HFFc6 (cell line): ENCODE measurements around the gene LRRD1. TPM values are rescaled to one million over a fixed set of nuclear protein-coding genes. Genes with fewer than 3 reads are reported as not detected.
A peak's percentile ranks its signal among the peaks of the same experiment; 100 is the strongest.

ENCODE experiments used
- DNase-seq: peaks from one replicate; pipeline ENCODE4 v3.0.0-alpha.2; 2018
- H3K27ac Mint-ChIP-seq: 2 replicates; pipeline ENCODE4 v1.8.0; 2020; ENCODE audit warnings: mild to moderate bottlenecking, mixed read lengths
- H3K27me3 Mint-ChIP-seq: 2 replicates; pipeline ENCODE4 v1.8.0; 2021; ENCODE audit warnings: mild to moderate bottlenecking, moderate library complexity, mixed read lengths; ENCODE audit not compliant: insufficient read depth
- H3K36me3 Mint-ChIP-seq: 2 replicates; pipeline ENCODE4 v1.8.0; 2021; ENCODE audit warnings: low read depth, mixed read lengths
- H3K4me1 Mint-ChIP-seq: 2 replicates; pipeline ENCODE4 v1.8.0; 2020; ENCODE audit warnings: low read depth, mixed read lengths
- H3K4me3 Mint-ChIP-seq: 2 replicates; pipeline ENCODE4 v1.8.0; 2020; ENCODE audit warnings: mild to moderate bottlenecking, moderate library complexity, mixed read lengths
- H3K9me3 Mint-ChIP-seq: 2 replicates; pipeline ENCODE4 v1.8.0; 2020; ENCODE audit warnings: mild to moderate bottlenecking, mixed read lengths
- total RNA-seq, 6 experiments: library from RNA; stranded (reverse); fragmentation: NEBNext Ultra II Directional; extraction: Animal tissue kit (Norgen Biotek cat#: 25700); gene quantifications; 2 replicates in 1 of 6; 3 replicates in 5 of 6; pipeline ENCODE4 v1.2.3, GENCODE V29; 2021
- TF ChIP-seq, protein P1 (sequence below): fragments of 200-600 bp; sonication (generic); IDR thresholded peaks from 2 replicates; pipeline ENCODE4 v1.5.0; 2021; ENCODE audit warnings: antibody characterized with exemption, mild to moderate bottlenecking

The LRRD1 gene
- total RNA-seq, 6 experiments from 2014 or later, result not detected

DNA sequence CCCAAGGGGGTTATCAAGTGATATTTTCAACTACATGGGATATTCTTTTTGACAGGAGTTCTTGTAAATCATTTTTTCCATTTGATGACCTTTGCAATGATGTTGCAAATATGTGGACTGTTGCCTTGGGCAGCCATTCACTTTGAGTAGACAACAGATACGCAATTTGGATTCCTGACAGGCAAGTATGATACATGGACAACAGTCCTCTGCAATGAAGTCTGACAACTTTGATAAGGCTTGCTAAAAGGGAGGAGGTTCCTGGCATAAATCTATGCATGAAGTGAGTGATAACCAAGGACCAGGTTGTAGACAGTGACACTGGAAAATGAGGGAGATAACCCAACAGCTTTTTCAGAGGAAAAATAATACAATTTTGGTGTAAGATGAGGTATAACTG lies 17.7 kb downstream of the LRRD1 start:
- H3K27me3 Mint-ChIP-seq, result peaks cover 4% of the 10 kb centered on the region; the same call in 1 of the 2 replicates
- no peak for DNase-seq
- no peaks in the 10 kb centered on the region for H3K36me3 Mint-ChIP-seq

DNA sequence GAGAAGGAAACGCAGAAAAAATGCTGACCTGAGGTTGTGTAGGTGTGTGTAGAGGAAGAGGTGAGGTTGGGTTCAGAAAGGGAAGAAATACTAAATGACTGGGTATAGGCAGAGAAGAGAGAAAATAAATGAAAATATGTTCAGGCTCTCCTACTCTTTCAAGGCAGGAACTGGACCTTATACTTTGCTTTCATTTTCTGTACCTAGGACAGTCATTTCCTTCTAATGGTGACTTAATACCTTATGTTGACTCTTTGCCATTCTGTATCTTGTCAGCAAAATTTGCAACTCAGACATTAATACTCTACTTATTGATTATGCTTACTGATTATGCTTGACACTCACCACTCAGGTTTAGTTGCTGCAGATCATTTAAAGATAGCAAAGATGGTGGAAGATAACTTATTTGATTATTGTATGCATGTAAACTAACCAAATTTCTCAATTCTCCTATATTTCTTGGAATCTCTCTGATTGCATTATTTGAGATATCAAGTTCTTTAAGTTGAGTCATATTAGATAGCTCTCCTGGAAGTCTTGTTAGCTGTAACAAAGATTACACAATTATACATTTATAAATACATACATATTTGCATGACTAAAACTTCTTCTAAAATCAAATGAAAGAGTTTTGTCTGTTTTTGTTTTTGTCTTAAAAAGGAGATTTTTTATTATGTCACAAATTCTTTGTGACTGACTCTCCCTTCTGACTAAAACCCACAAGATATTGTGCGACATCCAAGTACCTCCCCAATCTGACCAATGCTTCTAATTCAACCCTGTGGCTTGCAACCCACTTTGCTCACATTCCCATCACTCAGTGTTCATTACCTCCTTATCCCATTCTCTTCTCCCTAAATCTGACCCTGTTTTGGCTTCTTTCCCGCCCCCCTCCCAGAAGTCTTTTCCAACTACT lies 20.0 kb downstream of the LRRD1 start:
- Mint-ChIP-seq H3K27me3 (peaks cover 4% of the 10 kb centered on the region; the same call in 1 of the 2 replicates), H3K36me3 (no peaks in the 10 kb centered on the region), H3K9me3 (no peaks in the 10 kb centered on the region), H3K4me3 (peak overlapping the region; percentile 49), H3K27ac (peak overlapping the region; percentile 52), H3K4me1 (peaks cover 16% of the 10 kb centered on the region)
- TF ChIP-seq, protein P1, sequence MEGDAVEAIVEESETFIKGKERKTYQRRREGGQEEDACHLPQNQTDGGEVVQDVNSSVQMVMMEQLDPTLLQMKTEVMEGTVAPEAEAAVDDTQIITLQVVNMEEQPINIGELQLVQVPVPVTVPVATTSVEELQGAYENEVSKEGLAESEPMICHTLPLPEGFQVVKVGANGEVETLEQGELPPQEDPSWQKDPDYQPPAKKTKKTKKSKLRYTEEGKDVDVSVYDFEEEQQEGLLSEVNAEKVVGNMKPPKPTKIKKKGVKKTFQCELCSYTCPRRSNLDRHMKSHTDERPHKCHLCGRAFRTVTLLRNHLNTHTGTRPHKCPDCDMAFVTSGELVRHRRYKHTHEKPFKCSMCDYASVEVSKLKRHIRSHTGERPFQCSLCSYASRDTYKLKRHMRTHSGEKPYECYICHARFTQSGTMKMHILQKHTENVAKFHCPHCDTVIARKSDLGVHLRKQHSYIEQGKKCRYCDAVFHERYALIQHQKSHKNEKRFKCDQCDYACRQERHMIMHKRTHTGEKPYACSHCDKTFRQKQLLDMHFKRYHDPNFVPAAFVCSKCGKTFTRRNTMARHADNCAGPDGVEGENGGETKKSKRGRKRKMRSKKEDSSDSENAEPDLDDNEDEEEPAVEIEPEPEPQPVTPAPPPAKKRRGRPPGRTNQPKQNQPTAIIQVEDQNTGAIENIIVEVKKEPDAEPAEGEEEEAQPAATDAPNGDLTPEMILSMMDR, result no peak
- DNase-seq, result peak; percentile 71

More for the DNA sequence above, 17.7 kb downstream of the LRRD1 start:
- TF ChIP-seq, protein P1, result no peak
- Mint-ChIP-seq H3K27ac (no peak overlapping the region), H3K4me1 (peaks cover 16% of the 10 kb centered on the region), H3K9me3 (no peaks in the 10 kb centered on the region), H3K4me3 (no peak overlapping the region)

DNA sequence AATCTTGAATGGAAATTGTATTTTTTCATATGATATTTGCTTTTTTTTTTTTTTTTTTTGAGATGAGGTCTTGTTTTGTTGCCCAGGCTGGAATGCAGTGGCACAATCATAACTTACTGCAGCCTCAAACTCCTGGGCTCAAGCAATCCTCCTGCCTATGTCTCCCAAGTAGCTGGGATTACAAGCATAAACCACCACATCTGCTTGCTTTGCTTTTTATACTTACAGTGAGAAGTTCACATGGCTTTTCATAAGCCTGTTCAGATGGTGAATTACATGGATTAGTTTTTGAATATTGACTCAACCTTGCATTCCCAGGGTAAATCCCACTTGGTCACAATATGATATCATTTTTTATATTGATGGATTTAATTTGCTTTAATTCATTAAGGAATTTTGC lies 22.0 kb downstream of the LRRD1 start:
- peaks cover 2% of the 10 kb centered on the region; the same call in 1 of the 2 replicates for H3K27me3 Mint-ChIP-seq
- H3K4me1 Mint-ChIP-seq, result peaks cover 16% of the 10 kb centered on the region
- H3K4me3 Mint-ChIP-seq, result no peak overlapping the region
- no peaks in the 10 kb centered on the region for H3K9me3 Mint-ChIP-seq
- TF ChIP-seq, protein P1, result no peak
- no peaks in the 10 kb centered on the region for H3K36me3 Mint-ChIP-seq
- H3K27ac Mint-ChIP-seq, result no peak overlapping the region
- DNase-seq, result no peak

DNA sequence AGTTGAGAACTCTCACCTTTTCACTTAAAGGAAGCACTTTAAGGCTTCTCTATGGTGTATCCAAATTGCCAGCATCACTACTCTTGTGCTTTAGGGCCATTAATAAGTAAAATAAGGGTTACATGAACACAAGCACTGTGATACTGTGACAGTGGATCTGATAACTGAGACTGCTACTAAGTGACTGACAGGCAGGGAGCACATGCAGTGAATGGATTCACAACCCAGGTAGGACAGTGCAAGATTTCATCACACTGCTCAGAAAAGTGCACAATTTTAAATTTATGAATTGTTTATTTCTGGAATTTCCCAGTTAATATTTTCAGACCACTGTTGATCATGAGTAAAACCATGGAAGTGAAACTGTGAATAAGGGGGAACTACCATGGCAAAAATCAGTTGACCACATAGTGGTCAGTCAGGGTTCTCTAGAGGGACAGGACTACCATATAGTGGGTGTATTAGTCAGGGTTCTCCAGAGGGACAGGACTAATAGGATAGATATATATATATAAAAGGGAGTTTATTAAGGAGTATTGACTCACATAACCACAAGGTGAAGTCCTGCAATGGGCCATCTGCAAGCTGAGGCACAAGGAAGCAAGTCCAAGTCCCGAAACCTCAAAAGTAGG lies 23.7 kb downstream of the LRRD1 start:
- no peak overlapping the region for H3K27ac Mint-ChIP-seq
- H3K9me3 Mint-ChIP-seq, result no peaks in the 10 kb centered on the region
- H3K27me3 Mint-ChIP-seq, result peaks cover 2% of the 10 kb centered on the region; the same call in 1 of the 2 replicates
- TF ChIP-seq, protein P1, result no peak
- DNase-seq, result no peak
- H3K4me3 Mint-ChIP-seq, result no peak overlapping the region
- no peaks in the 10 kb centered on the region for H3K36me3 Mint-ChIP-seq
- H3K4me1 Mint-ChIP-seq, result peaks cover 16% of the 10 kb centered on the region

DNA sequence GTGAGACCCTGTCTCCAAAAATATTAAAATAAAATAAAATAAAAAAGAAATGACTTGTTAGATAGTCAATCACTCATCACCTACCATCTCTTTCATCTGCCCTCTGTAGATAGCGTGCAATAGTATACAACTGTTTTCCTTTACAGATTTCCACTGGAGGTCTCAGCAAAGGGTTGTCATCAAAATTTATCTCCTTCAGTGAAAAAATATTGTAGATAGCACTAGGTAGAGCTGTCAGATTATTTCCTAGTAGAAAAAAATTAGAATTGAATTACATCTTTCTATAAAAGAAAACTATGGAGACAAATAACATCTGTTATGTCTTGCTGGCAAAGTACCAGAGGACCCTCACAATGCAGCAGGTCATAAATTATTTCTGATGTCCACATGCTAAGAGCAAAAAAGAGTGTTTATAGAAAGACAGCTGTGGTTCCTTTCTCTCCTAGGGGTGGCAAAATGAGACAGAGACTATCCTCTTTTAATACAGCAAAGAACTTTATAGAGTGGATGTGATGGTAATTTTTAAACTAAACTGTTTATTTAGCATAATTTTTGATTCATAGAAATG lies 28.4 kb downstream of the LRRD1 start:
- Mint-ChIP-seq H3K4me3 (no peak overlapping the region), H3K4me1 (no peaks in the 10 kb centered on the region), H3K27me3 (no peaks in the 10 kb centered on the region), H3K27ac (no peak overlapping the region), H3K9me3 (no peaks in the 10 kb centered on the region), H3K36me3 (no peaks in the 10 kb centered on the region)
- TF ChIP-seq, protein P1, result no peak
- no peak for DNase-seq
